GM21723 (cell line): Measurements from ENCODE around the gene IGSF8.
"Not testable (repeated sequence)": the region's sequence is repeated elsewhere in the genome, so short reads cannot be mapped to it uniquely, and the experiment has no call there.

Experiments used
- ATAC-seq: cut with Tn5 transposase; IDR thresholded peaks from one replicate; pipeline ENCODE4 v1.9.1; 2021; ENCODE audit warnings: mild to moderate bottlenecking, moderate library complexity; ENCODE audit not compliant: unreplicated experiment

IGSF8 gene

DNA sequence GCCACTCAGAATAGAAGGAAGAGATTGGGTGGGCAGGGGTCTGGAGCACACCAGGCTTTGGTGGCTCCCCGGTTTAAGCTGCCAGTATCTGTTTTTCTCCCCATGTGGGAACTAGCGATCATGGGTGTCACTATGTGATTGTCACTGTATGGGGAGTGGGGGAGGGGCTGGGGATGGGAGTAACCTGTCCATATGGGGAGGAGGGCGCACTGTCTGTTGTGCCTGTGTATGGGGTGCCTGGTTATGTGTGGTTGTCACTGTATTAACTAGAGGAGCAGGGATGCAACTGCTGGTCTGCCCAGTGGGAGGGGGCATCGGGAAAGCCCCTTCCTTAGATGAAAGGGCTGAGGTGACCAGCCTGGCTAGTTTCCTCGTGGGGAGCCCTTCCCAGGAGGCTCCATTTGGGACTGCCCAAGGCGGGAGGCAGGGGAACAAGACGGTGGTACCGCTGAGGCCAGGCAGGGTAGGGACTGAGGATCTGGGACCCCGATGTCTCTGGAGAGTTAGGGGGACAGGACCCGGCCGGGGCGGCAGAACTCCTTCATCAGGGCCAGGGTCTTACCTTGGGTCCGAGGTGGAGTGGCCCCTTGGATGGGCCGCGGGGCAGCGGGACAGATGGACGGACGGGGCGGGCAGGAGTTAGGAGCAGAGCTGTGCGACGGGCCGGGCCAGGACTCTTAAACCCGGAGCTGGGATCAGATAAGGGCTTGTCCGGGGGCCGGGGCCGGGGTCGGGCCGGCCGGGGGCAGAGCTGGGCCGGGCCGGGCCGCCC is 28.8 kb downstream of the IGSF8 start, which contains the start of gene KCNJ10:
Gene KCNJ10 (minus strand): TSS at position 701 of the 772 bp plus-strand sequence. CDS start 27,628 bp downstream, outside the sequence.
- peak; percentile 11 for ATAC-seq

DNA sequence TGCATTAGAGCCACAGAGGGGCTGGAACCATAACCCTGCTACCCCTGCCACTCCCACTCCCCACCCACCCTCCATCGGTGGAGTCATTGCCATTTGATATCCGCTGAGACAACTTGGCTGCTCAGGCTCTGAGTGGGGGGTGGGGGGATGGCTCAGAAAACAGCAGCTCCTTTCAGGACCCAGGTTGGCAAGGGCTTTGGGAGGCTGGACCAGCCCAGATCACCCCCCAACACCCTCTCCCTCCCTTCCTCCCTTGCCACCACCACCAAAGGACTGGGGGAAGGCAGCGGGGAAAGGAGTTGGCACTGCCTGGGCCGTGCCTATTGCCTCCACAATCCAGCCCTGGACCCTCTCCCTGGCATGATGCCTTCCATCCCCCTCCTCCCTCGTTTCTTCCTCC is 30.2 kb downstream of the IGSF8 start:
- no peak for ATAC-seq

DNA sequence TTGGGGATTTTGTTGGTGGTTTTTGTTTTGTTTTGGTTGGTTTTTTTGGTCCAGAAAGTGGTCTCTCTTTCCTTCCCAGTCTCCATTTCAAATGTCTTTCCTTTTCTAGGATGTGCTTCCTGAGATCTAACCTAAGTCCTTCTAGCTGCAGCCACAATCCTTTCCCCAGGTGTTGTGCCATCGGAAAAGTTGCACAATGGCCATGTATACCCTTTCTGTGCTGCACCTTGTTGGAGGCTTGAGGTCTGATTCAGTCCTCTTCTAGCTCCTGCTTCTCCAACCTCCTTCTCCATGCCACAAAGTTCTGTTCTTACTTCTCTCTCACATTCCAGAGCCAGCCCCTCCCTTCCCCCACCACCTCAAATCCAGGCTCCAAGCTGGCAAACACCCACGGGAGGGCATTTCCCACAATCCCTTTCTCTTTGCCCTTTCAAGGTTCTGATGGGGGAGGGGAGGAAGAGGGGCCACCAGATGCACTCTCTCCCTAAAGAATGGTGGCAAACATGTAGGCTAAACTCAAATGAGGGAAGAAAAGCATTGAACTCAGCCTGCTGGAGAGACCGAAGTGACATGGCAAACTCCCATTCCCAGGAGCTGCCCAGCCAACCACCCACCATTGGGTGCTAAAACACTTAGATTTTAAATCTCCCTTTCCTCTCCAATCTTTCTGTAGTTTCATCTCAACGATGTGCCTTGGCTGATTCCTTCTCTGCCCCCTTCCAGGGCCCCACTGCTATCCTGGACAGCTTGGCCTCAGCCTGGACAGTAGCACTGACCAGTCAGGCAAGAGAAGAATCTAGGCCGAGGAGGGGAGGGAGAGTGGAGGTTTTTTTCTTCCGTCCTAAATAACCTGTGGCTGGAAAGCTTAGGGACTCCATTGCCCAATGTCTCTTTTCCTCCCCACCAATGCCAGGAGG is 31.3 kb downstream of the IGSF8 start:
- ATAC-seq = no peak

DNA sequence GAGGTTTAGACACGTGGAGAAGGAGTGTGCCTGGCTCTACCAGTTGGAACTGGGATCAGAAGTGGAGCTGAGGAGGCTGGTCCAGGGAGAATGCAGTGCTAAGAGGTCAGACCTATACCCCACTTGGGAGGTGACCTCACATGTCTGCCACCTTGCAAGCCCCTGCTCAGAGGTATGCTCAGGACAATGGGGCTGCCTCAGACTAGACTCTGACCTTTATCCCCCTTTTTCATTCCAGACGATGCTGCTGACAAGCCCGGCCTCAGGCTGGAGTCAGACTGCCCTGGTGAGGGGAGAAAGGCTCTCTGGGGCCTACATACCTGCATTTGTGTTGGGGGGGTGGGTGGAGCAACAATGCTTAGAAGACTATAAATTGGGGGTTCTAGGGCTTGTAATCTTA is 33.7 kb downstream of the IGSF8 start:
- no peak for ATAC-seq

DNA sequence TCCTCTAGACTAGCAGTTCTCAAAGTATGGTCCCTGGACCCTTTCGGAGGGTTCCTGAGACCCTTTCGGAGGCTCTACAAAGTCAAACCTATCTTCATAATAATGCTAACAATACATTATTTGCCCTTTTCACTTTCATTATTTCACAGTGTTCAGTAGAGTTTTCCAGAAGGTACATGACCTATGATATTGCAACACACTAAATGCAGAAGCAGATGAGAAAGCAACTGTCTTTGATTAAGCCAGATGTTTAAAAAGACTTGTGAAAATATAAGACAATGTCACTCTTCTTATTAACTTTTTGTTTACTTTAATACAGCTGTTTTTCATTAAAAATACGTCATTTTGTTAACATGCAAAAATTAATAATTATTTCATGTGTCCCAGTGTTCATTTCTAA is 34.3 kb downstream of the IGSF8 start:
- ATAC-seq = no peak

DNA sequence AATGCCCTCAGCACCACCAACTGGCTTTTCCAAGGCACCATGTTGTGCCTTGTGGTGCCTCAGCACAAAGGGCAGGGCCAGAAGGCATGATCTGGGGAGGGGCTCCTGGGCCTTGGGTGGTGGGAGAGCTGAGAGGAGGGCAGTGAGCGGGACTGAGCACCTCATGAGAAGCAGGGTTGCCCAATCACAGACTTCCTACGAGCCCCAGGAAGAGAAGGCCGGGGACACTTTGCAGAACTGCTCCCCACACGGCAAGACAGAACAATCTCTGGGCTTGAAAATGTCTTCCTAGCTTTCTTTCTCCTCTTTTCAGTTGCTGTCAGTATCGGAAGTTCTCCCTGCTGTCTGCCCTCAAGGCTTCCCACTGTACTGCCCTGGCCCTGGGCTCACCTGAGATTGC is 35.2 kb downstream of the IGSF8 start:
- ATAC-seq = no peak

DNA sequence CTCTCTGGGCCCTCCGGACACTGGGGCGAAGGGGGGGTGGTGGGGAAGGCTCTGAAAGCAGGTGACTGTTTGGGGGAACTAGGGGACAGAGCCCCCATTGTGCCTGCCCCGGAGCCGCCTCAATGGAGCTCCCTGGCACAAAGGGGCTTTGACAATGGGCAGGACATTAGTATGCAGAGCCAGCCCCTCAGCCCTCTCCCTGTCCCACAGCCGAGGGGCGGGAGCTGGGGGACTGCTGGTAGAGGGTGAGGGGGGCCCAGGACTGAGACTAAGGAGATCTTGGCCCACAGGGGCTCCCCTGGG is 36.2 kb downstream of the IGSF8 start:
- no peak for ATAC-seq

DNA sequence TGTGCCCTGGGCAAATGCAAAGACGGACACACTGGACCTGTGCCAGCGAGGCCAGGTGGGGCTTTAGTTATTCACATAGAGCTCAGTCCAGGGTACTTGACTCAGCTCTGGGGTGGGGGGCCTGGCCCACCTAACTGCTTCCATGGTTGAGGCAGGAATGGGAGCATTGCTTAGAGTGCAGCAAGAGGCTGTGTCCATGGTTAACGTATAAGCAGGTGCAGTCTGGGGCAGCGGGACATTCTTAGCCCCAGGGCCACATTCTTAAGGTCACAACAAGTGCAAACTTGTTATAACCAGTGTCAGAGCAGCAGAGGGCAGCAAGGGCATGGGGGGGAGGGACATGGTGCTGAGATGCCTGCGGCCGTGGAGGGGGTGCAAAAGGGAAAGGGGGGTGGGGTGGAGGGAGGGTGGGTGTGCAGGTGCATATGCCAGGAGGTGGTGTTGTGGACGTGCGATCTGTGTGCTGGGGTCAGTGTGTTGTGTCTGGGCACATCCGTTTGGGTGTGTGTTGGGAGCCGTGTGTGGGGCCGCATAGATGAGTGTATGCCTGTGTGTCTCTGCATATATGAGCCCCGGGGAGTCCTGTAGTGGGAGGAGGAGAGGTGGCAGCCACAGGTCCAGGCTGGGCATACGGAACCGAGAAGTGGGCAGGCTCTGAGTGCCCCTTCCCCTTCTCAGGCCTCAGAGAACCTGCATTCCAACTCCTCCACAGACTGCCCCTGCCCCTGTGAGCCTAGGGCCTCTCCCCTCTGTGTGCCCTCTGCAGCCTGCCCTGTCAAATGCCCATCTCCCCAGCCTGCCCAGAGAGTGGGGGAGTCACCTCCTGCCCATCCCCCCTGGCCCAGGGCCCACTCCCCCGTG is 36.8 kb downstream of the IGSF8 start:
- ATAC-seq = no peak

DNA sequence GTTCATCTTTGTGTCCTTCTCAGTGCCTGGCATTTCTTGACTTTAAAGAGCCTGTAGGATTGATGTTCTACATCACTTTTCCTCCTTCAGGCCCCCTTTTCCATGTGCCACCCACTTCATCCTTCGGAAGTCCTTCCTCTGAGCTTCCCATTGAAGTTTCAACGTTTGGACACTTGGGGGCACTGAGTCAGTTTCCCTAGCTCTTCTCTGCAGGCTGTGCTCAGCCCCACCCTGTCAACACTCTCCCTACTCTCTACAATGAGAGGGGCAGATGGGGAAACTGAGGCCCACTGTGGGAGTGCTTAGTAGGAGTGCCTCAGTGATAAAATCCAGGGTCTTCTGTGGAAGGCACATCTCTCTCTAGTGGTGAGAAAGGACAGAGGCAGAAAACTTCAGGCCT is 40.3 kb downstream of the IGSF8 start:
- ATAC-seq = no peak

DNA sequence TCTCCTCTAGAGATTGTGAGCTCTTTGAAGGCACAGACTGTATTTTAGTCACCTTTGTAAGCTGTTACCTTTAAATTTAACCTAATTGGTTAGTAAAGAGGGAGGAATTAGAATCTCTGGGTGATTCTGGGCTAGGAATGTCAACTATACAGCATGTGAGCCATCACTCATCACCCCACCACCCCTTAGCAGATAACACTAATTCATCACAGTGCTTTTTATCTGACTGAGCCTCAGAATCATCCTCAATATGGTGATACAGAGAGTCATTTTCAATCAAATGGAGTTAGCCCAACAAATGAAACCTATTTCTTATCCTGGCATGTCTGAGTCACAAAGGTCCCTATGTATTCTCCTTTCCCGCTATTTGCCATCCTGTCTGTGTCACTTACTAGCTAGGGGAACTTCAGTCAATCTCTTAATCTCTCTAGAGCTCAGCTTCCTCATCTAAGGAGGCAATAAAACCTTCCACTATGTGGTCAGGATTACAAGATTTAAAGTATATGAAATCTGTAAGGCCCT is 41.7 kb downstream of the IGSF8 start:
- no peak for ATAC-seq

DNA sequence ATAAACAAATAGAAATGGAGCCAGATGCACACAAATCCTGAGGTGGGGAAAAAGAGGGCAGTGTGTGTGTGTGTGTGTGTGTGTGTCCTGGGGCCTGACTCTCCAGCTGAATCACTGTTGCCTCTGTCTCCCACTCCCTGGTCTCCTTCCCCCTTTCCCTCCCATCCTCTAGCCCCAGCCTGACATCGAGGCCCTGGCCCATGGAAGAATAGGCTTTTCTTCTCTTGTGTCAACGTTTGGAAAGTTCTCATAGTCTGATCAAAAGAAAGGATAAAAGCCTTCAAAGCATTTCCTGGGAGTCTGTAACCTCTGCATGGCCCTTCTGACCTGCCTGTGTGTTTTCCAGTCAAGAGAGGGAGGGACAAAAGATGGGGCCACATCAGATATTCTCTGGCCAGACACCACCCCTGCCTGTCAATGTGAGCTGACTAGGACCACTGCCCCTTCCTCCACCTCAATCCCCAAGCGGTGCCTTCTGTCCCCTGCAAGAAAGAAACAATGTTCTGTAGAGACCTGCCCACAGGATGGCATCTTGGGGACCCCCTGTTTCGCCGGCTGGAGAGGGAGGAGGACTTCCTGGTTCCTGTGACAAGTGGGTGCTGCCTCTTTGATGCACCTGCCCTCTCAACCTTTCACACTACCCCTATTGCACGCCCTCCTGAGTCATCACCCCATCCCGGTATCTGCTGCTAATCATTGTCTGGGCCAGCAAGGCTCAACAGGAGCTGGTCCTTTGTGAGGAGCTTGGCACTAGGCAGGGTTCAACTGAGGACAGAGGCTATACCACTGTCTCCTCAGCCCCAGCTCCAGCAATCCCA is 44.7 kb downstream of the IGSF8 start:
- no peak for ATAC-seq

DNA sequence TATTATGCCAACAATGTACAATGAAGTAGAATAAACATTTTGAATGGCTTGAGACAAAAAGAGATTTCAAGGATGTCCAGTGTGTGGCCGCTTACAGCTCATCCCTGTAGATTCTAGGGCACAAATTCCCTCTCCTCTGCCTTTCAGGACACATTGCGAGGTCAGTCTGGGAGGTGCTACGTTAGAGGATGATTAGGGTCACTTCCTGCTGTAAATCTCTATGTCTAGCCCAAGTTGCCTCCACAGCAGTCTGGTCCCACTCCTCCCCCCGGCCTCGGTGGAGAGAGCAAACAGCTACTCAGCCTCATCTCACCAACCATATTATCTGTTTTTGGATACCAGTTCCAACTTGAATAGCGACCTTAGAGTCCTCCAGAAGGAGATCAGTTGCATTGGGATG is 45.5 kb downstream of the IGSF8 start:
- no peak for ATAC-seq

DNA sequence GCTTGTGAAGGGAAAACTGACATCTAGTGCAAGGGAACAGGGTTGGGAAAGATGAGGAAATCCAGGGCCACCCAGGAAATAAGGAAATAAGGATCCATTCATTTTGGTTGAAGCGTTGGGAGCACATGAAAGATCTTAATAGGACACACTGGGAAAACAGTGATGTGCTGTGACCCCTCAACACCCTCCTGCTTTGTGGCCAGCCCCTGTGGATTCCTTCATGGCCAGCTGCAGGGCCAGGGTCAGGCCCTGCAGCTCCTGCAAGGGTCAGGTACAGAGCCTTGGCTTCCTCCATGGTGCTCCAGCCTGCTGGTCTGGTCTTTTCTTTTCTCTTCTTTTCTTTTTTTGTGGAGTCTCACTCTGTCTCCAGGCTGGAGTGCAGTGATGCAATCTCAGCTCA is 47.8 kb downstream of the IGSF8 start:
- no peak for ATAC-seq

DNA sequence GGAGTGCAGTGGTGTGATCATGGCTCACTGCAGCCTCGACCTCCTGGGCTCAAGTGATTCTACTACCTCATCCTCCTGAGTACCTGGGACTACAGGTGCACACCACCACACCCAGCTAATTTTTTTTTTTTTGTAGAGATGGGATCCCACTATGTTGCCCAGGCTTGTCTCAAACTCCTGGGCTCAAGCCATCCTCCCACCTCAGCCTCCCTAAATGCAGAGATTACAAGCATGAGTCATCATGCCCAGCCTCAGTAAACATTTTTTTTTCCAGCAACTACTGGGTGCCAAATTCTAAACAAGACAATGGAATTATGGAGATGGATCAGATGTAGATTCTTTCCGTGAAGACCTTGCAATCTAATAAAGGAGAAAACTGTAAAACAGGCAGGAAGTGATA is 48.2 kb downstream of the IGSF8 start:
- not testable (repeated sequence) for ATAC-seq

DNA sequence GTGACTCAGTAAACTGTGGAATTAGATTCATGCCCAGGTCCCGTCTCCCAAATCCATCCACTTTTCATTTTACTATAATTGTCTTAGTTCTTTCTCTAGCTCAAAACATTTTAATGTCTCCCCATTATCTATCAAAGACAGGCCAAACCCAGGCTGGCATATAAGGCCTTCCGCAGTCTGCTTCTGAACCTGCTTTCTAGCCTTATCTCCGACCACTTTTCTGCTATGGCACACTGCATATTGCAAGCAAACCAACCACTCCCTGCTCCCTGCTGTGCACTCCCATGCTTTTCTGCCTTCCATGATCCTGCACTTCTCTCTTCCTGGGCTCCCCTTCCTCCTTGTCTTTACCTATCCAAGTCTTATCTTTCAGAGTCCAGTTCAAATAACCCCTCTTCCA is 49.3 kb downstream of the IGSF8 start:
- ATAC-seq = no peak

DNA sequence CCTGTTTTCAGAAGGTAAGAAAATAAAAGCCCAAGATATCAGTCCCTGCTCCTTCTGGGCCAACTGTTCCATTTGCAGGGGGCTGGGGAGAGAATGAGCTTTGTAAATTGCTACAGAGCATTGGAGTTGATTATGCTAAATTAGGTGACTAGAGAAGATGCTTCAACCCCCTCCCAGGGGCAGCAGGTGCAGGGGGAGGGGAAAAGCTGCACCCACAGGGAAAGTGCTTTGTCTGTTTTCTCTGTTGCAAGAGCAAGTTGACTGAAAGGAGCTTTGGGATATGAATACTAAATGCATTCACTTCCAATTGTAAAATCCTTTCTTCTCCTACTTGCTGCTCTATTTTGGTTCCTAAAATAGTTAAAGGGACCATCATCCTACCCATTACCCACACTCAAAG is 50.1 kb downstream of the IGSF8 start:
- ATAC-seq = no peak

DNA sequence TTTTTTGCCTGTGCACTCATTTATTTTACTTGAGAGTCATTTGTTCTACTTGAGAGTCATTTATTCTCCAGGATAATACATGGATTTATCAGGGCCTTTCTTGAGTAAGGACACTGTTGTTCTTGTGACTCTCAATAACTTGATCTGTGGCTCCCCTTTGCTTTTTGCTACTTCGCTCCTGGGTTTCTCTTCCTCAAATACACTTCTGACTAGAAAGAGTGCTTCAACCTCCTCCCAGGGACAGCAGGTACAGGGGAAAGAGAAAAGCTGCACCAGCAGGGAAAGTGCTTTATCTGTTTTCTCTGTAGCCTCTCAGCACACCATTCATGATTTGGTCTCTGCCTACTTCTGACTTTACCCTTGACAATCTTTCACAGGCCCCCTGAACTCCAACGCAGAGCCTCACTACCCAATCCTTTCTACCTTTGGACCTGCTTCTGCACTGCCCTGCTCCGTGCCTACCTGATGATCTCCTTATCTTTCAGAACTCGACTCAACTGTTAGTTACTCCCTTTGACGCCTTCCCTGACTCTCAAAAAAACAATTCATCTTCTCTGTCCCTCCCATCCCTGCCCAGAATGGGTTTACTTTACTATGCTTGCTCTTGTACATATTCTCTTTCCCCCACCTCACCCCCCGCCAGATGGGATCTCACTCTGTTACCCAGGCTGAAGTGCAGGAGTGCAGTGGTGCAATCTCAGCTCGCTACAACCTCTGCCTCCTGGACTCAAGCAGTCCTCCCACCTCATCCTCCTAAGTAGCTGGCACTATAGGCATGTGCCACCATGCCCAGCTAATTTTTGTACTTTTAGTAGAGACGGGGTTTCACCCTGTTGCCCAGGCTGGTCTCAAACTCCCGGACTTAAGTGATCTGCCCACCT is 51.1 kb downstream of the IGSF8 start:
- peak; percentile 77 for ATAC-seq

DNA sequence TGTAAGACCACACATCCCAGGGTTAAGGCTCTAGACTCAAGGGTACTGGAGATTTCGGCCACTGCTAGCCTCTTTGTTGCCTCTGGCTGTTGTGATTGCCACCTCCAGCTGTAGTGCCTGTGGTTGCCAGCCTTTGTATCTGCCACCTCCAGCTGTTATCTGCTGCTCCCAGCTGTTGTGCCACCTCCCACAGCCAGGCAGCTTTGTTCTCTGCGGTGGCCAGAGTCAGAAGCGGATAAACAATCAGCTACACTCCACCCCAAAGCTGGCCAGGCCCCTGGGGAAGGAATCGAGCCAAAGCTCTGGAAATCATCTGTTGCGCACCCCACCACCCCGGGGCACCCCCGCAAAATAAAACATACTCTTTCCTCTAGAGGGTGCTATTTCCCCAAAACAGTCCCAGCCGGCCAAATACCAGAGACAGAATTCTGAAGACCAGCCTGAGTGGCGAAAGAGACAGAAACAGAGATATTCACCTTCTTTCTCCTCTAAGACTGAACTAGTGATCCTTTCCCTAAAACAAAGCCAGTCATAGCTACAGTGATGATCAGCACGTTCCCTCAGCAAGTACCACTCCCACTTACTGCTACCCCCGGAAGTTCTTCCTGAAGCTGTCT is 51.8 kb downstream of the IGSF8 start:
- peak; percentile 79 for ATAC-seq

DNA sequence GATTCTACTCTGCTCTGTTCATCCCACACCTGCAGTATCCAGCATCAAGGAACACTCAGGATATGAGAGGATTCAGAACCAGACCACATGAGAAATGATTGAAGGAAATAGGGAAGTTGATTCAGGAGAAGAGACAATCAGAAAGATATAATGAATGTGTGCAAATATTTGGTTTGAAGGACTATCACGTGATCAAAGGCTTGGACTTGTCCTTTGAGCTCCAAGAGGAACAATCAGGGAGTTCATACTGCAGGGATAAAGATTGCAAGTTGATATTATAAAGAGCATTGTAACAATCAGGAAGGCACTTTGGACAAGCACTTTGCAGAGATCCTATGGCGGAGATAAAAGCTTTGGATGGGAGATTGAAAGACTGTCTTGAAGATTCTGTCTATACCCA is 52.8 kb downstream of the IGSF8 start:
- ATAC-seq = no peak
